GM12875 (cell line): ENCODE results near the gene HIP1.

ENCODE experiments used
- H3K4me3 ChIP-seq: one replicate; pipeline ENCODE4 v1.5.1; 2011; ENCODE audit warnings: low read depth, low read length, control low read depth
- TF ChIP-seq, protein P1 (sequence below): IDR thresholded peaks from 2 replicates; pipeline ENCODE4 v1.5.1; 2011; ENCODE audit warnings: low read depth, mild to moderate bottlenecking, control low read depth, inconsistent platforms, low read length, moderate library complexity, borderline replicate concordance; ENCODE audit not compliant: insufficient read depth

Gene HIP1

DNA sequence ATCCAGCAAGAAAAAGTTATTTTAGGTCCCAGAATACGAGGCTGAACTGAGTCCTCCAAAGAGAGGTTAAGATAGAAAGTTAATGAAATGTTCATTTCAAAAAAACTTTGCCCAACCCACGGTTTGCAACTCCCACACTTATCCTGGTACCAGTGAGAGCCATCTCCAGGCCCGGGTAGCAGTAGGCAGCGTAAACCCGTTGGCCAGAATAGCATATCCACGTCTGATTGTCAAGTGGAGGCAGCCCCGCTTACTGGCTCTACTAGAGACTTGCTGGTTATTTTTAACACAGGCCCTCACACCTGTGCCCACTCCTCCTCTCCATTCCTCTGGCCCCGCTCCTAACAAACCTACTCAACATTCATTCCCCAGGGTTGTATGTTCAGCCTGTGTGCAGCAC is 109.7 kb downstream of the HIP1 start:
- no peak overlapping the region for H3K4me3 ChIP-seq
- TF ChIP-seq, protein P1, sequence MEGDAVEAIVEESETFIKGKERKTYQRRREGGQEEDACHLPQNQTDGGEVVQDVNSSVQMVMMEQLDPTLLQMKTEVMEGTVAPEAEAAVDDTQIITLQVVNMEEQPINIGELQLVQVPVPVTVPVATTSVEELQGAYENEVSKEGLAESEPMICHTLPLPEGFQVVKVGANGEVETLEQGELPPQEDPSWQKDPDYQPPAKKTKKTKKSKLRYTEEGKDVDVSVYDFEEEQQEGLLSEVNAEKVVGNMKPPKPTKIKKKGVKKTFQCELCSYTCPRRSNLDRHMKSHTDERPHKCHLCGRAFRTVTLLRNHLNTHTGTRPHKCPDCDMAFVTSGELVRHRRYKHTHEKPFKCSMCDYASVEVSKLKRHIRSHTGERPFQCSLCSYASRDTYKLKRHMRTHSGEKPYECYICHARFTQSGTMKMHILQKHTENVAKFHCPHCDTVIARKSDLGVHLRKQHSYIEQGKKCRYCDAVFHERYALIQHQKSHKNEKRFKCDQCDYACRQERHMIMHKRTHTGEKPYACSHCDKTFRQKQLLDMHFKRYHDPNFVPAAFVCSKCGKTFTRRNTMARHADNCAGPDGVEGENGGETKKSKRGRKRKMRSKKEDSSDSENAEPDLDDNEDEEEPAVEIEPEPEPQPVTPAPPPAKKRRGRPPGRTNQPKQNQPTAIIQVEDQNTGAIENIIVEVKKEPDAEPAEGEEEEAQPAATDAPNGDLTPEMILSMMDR: no peak

DNA sequence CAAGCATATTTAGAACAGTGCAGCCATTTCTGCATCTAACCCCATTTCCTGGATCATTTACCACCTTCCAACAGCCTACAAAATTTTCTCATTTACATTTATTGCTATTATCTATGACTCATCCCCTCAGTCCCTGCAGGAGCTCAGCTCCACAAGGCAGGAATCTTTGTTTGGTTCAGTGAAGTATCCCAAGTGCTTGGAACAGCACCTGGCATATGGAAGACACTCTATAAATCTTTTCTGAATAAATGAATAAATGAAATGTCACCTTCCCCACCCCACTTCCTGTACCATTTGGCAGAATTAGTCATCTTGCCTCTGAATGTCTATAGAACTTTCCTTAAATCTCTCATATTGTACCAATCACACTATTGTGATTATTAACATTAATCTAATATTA is 110.7 kb downstream of the HIP1 start:
- TF ChIP-seq, protein P1: no peak
- H3K4me3 ChIP-seq: no peak overlapping the region

DNA sequence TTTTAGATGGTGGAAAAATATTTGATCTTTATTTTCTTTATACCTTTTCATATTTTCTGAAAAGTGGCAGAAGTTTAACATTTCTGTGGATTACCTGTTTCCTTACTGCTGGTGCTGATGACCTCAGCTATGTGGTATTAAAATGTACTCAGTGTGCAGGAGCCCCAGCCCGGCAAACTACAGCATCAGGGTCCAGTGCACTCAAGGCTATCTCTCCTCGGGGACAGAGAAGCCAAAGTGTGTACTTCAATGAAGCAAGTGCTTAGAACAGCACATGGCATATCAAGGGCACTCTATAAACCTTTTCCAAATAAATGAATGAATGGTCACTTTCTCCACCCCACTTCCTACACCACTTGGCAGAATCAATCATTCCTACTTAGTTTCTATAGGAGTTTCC is 111.8 kb downstream of the HIP1 start:
- no peak overlapping the region for H3K4me3 ChIP-seq
- TF ChIP-seq, protein P1: no peak

DNA sequence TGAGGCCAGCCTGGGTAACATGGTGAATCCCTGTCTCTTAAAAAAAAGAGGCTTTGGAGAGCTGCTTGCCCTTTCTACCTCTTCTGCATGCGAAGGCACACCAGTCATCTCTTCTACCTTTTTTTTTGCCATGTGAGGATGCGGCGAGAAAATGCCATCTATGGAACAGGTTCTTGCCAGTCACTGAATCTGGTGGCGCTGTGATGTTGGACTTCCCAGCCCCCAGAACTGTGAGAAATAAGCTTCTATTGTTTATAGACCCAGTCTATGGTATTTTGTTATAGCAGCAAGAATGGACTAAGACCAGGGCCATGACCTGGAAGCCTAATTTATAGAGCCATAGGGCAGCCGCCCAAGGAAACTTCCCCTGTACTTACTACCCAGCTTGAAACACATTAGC is 112.9 kb downstream of the HIP1 start:
- TF ChIP-seq, protein P1: no peak

DNA sequence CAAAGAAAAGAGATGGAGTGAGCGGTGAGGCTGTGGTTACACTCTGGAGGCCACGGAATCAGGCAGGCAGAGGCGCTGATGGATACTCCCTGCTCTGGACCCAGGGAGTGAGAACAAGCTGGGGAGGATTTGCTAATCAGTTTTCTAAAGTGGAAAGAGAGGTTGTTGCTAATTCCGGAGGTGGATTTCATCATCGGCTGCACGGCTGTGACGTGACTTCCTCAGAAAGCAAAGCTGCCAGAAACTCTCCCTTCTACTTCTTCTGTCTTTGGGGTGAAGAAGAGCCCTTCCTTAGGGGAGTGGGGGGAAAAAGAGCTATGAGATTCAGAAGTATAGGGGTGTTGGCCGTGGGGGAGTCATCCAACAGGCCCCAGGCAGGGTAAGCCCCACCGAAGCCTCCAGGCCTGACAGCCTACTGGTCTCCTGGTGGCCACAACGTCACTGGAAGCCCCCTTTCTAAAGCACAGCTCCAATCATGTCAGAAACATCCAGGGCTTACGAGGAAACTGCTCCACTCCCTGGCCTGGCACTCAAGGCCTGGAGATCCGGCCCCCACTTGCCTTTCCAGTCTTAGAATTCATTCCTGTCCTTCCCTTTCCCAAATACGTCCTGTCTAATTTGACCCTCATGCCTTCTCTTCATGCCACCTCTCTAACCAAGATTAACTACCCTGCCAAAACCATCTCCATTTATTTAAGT is 114.5 kb downstream of the HIP1 start:
- H3K4me3 ChIP-seq: no peak overlapping the region
- TF ChIP-seq, protein P1: no peak

More for the DNA sequence above, 112.9 kb downstream of the HIP1 start:
- H3K4me3 ChIP-seq: no peak overlapping the region

DNA sequence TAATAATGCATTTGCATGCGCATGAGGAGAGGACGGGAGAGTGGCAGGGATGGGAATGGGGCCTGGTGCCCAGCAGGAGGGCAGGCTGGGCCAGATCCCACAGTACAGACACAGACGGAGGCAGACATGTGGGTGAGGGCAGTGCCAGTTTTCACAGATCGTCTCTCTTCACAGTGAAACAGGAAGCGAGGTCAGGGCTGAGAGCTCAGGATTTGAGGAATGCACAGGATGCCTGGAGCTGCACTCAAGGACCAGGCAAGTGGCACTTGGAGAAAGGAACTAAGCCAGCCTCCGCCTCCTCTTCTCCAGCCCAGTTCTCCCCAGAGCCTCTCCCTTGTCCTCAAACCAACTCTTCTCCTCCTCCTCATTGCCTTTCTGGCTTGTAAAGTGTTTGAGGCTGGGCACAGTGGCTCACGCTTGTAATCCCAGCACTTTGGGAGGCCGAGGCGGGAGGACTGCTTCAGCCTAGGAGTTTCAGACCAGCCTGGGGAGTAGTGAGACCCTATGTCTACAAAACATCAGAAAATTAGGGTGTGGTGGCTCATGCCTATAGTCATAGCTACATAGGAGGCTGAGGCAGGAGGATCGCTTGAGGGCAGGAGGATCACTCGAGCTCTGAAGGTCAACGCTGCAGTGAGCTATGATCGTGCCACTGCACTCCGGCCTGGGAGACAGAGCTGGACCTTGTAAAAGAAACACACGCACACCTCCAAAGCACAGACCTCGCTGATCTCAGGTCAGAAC is 115.2 kb downstream of the HIP1 start:
- H3K4me3 ChIP-seq: no peak overlapping the region

More for the DNA sequence above, 115.2 kb downstream of the HIP1 start:
- TF ChIP-seq, protein P1: no peak
